ENCODE measurements around the gene TMEM121B. TPM values are rescaled to one million over a fixed set of nuclear protein-coding genes. Genes with fewer than 3 reads are reported as not detected.
A peak's percentile ranks its signal among the peaks of the same experiment; 100 is the strongest.

The TMEM121B gene
- total RNA-seq, 2 donors from 2014 or later: 0.26 TPM; not detected in 1

- Histone ChIP-seq H3K27me3 (no peaks in the 10 kb centered on the region), H3K4me1 (peaks cover 21% of the 10 kb centered on the region), H3K4me3 (no peak overlapping the region), H3K36me3 (replicated peaks in 1 of 2; ENCODE audit: insufficient read depth in 1 of 2, low read depth in 2 of 2) (no peaks in the 10 kb centered on the region), H3K9me3 (no peaks in the 10 kb centered on the region), H3K27ac (no peak overlapping the region)
- TF ChIP-seq POLR2A (IDR thresholded peaks at IDR 0.05) (no peak), CTCF (IDR thresholded peaks at IDR 0.05) (no peak)
- WGBS, 2 donors: 91 to 96% methylated on average over 3 of the region's 3 CpGs
- DNase-seq (no peak), ATAC-seq (no peak)
- intact Hi-C loops (cut with DNase I): no loop called here
Measured at GRCh38 chr22:17161991-17162390, 40.8 kb upstream of the TMEM121B start.

GRCh38 chr22:17159504-17159951 lies 38.4 kb upstream of the TMEM121B start:
- WGBS, 2 donors: 5 to 7% methylated on average over 15 to 31 of the region's 35 CpGs
- Histone ChIP-seq H3K36me3 (replicated peaks in 1 of 2; ENCODE audit: insufficient read depth in 1 of 2, low read depth in 2 of 2) (no peaks in the 10 kb centered on the region), H3K27ac (peak overlapping the region; percentile 70 to 91 (median 82)), H3K9me3 (no peaks in the 10 kb centered on the region), H3K4me3 (peak overlapping the region; percentile 44 to 71), H3K4me1 (peaks cover 32% of the 10 kb centered on the region), H3K27me3 (no peaks in the 10 kb centered on the region)
- TF ChIP-seq POLR2A (IDR thresholded peaks at IDR 0.05) (no peak), CTCF (IDR thresholded peaks at IDR 0.05) (no peak)
- peak; percentile 39 to 58 (median 46) for DNase-seq
- intact Hi-C loops (cut with DNase I): no loop called here
- ATAC-seq: peak; percentile 27

- TF ChIP-seq POLR2A (IDR thresholded peaks at IDR 0.05): peak; percentile 41 to 64 (median 62)
- no peak for TF ChIP-seq CTCF (IDR thresholded peaks at IDR 0.05)
- peak within 1 kb of the TSS; percentile 44 to 71 for H3K4me3 ChIP-seq
- DNase-seq: peak; percentile 88 to 92 (median 90)
- H3K27ac ChIP-seq: peak within 1 kb of the TSS; percentile 70 to 91 (median 82)
- no peaks in the 10 kb centered on the region for H3K9me3 ChIP-seq
- 0% methylated on average over 109 of the region's 114 CpGs; no CpG with 5 or more reads in 1 of the 2 donors for WGBS, 2 donors
- no peaks in the 10 kb centered on the region for H3K27me3 ChIP-seq
- H3K36me3 ChIP-seq (replicated peaks in 1 of 2; ENCODE audit: insufficient read depth in 1 of 2, low read depth in 2 of 2): no peaks in the 10 kb centered on the region
- ATAC-seq: peak; percentile 92
- H3K4me1 ChIP-seq: peaks cover 34% of the 10 kb centered on the region
- intact Hi-C loops (cut with DNase I): no loop called here
Measured at GRCh38 chr22:17158568-17159503, 37.7 kb upstream of the TMEM121B start, which contains the start of gene HDHD5. TSS of gene HDHD5 (minus strand) at chr22:17159277. CDS start at chr22:17159251, 26 bp downstream.

- WGBS, 2 donors: 32 to 43% methylated on average over 17 of the region's 17 CpGs
- no peaks in the 10 kb centered on the region for H3K36me3 ChIP-seq (replicated peaks in 1 of 2; ENCODE audit: insufficient read depth in 1 of 2, low read depth in 2 of 2)
- H3K27ac ChIP-seq: peak overlapping the region; percentile 70 to 91 (median 82)
- intact Hi-C loops (cut with DNase I): no loop called here
- H3K9me3 ChIP-seq: no peaks in the 10 kb centered on the region
- H3K4me1 ChIP-seq: peaks cover 41% of the 10 kb centered on the region
- H3K27me3 ChIP-seq: no peaks in the 10 kb centered on the region
- H3K4me3 ChIP-seq: peak overlapping the region in 1 of 2 donors; percentile 24
- TF ChIP-seq POLR2A (IDR thresholded peaks at IDR 0.05) (no peak), CTCF (IDR thresholded peaks at IDR 0.05) (no peak)
- no peak for ATAC-seq
- DNase-seq: no peak
Measured at GRCh38 chr22:17158176-17158567, 37.0 kb upstream of the TMEM121B start.

Measured in body of pancreas (tissue), 4 donors.